ENCODE data around the gene ZP2.
A peak's percentile ranks its signal among the peaks of the same experiment; 100 is the strongest.
"Not testable (repeated sequence)": the region's sequence is repeated elsewhere in the genome, so short reads cannot be mapped to it uniquely, and the experiment has no call there.

The ZP2 gene

DNA sequence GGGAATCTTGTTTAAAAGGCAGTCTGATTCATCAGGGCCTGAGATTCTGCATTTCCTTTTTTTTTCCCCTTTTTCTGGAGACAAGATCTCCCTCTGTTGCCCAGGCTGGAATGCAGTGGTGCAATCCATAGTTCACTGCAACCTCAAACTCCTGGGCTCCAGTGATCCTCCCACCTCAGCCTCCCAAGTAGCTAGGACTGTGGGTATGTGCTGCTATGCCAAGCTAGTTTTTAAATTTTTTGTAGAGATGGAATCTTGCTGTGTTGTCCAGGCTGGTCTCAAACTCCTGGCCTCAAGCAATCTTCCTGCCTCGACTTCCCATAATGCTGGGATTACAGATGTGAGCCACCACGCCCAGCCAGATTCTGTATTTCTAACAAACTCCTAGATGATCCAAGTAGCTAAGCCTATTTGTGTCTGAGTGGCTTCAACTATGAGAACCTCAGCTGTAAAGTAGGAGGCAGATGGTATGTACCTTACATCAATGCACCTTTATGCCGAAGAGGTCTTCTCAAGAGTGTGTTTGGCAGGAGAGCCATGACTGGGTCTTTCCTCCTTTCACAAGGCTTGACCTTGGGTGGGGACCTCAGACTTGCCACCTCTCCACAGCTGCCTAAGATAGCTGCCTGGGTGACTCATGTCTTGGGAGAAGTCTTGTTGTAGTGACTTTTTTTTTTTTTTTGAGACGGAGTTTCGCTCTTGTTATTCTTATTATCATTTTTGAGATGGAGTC is 42.0 kb downstream of the ZP2 start:
- DNase-seq = no peak

DNA sequence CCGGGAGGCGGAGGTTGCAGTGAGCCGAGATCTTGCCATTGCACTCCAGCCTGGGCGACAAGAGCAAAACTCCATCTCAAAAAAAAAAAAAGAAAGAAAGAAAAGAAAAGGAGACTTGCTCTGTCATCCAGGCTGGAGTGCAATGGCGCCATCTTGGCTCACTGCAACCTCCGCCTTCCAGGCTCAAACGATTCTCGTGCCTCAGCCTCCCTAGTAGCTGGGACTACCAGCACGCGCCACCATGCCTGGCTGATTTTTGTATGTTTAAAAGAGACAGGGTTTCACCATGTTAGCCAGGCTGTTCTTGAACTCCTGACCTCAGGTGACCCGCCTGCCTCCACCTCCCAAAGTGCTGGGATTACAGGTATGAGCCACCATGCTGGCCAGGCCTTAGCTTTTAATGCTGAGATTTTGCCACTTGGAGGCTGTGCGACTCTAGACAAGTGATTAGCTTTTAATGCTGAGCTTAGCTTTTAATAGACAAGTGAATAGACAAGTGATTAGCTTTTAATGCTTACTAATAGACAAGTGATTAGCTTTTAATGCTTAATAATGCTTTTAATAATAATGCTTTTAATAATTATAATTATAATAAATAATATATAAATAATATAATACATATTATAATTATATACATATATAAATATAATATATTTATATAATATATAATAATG is 43.3 kb downstream of the ZP2 start:
- DNase-seq = no peak

GRCh38 chr16:21167360-21167759 is 44.0 kb downstream of the ZP2 start:
- DNase-seq = no peak

DNA sequence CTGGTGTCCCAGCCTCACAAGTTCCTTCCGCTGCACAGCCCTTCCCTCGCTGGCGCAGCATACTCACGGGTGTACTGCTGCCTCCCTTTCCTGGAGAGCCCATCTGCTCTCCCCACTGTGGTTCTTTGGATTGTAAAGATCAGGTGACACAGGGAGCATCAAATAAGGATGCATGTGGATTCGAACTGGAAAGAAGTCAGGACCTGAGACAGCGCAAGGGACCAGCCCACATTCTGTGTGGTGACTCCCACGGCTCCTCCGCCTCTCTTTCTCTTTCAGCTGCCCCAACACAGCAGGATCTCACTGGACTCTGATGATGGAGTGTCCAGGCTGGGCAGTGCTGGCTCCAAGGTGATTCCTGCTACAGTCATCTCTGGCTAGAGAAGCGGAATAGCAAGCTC is 44.8 kb downstream of the ZP2 start:
- DNase-seq = no peak

GRCh38 chr16:21164521-21165168 is 46.7 kb downstream of the ZP2 start:
- no peak for DNase-seq

- no peak for DNase-seq
Measured at GRCh38 chr16:21163576-21163975, 47.8 kb downstream of the ZP2 start.

DNA sequence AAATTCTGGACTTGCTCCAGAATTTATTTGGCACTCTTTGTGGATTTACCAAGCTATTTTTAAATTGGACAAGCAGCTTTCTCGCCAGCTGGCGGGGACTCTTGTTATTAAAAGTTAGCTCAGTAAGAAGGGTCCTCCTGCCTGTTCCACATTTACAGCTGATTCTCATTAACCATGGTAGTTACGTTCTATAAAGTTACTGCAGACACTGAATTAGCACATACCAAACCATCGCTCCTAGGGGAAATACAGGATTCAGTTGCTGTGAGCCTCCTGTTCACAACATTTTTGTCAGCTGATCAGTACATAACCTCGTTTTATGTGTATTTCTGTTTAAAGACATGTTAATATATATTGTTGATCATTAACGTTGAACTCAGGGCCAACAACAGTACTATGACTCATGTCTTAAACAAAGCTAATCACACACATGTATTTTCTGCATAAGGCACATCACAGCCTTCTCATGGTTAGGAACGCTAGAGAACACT is 48.7 kb downstream of the ZP2 start:
- no peak for DNase-seq

GRCh38 chr16:21161211-21161610 is 50.2 kb downstream of the ZP2 start:
- no peak for DNase-seq

DNA sequence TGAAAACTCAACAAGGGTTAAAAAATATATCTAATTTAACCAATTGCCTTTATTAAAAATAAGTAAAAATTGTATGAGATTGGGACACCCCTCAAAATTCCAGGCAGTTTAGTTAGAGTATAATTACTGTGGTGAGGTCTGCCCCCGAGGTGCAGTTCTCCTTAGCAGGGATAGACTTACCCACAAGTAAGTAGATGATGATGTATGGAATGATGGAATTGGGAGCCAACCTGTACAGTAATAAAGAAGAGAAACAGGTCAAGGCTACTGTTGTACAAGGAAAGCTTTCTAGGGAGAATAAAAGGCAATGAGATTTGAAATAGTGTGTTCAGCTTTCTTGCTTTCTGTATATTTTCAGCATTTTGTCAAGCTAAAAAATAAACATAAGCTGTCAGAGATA is 51.1 kb downstream of the ZP2 start:
- no peak for DNase-seq

GRCh38 chr16:21159281-21159951 is 52.0 kb downstream of the ZP2 start:
- peak in 2 of 5 donors; percentile 1 to 4 for DNase-seq

- peak; percentile 53 to 78 (median 70) for DNase-seq
Measured at GRCh38 chr16:21158208-21159110, 52.9 kb downstream of the ZP2 start, which contains the start of gene LDAF1. Gene LDAF1 (plus strand): TSS chr16:21158674. CDS start chr16:21161183, 2,509 bp downstream.

GRCh38 chr16:21157632-21158031 is 53.7 kb downstream of the ZP2 start:
- no peak for DNase-seq

- no peak for DNase-seq
Measured at GRCh38 chr16:21156767-21157467, 54.5 kb downstream of the ZP2 start.

GRCh38 chr16:21156011-21156410 is 55.4 kb downstream of the ZP2 start:
- not testable (repeated sequence) for DNase-seq

- DNase-seq = not testable (repeated sequence)
Measured at GRCh38 chr16:21153124-21153729, 58.1 kb downstream of the ZP2 start.

- DNase-seq = not testable (repeated sequence)
Measured at GRCh38 chr16:21152160-21153030, 59.0 kb downstream of the ZP2 start.

DNA sequence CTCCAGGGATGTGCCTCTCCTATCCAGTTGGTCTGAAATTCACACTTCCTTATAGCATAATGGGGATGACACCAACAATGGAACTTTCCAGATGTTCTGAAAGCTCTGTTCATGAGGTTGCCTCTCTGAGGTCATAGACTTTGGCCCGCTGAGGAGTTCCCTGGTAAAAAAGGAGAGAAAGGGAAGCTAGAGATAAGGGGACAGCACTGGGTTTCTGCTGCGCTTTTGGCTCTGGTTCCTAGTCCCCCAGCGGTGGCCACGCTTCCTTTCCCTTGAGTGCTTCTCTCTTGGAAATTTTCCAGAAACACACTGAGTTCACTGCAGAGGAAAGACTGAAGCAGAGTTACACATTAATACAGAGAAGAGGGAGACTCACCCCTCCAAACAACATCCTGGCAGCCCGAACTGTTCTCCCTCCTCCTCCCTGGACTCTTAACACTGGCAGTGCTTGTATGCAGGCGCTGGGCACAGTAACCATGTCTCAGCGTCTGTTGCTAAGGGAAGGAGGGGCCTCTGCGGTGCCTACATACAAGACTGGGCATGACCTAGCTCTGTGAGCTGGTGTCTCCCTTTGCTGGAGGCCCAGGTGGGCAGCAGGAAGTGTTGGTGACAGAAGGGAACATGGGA is 60.9 kb downstream of the ZP2 start, which contains the start of gene DNAH3:
TSS of gene DNAH3 (minus strand) at position 472 of the 627 bp plus-strand sequence. CDS start 527 bp downstream, outside the sequence.
- no peak for DNase-seq

Data from T-helper 1 cell (primary cell).